DND-41 (cell line): ENCODE results near the gene EIF4EBP3.

Experiments used
- ATAC-seq: fragments of 200-7000 bp; cut with Tn5 transposase; 3 replicates; pipeline ENCODE4 v1.9.1; 2021; ENCODE audit warnings: low read depth; ENCODE audit not compliant: insufficient read depth
- DNase-seq: peaks from one replicate; pipeline ENCODE4 v3.0.0-alpha.2; 2020
- H2AFZ ChIP-seq: 2 replicates; pipeline ENCODE4 v1.6.0; 2012; ENCODE audit warnings: low read depth, low read length
- H3K27ac ChIP-seq: 2 replicates; pipeline ENCODE4 v1.5.1; 2012; ENCODE audit warnings: low read length, inconsistent platforms
- H3K27me3 ChIP-seq: fragments of 200-600 bp; sonication (generic); 2 replicates; pipeline ENCODE4 v1.6.0; 2012; ENCODE audit warnings: low read length, mild to moderate bottlenecking, inconsistent platforms; ENCODE audit not compliant: insufficient read depth, poor library complexity
- H3K36me3 ChIP-seq: 2 replicates; pipeline ENCODE4 v1.5.1; 2012; ENCODE audit warnings: low read length, inconsistent platforms; ENCODE audit not compliant: insufficient read depth
- H3K4me1 ChIP-seq: 2 replicates; pipeline ENCODE4 v1.5.1; 2012; ENCODE audit warnings: mild to moderate bottlenecking, low read length; ENCODE audit not compliant: insufficient read depth
- H3K4me2 ChIP-seq: 2 replicates; pipeline ENCODE4 v1.6.0; 2012; ENCODE audit warnings: mild to moderate bottlenecking, moderate library complexity, low read length, inconsistent platforms; ENCODE audit not compliant: insufficient read depth
- H3K4me3 ChIP-seq, 2 experiments: fragments of 200-600 bp in 1 of 2; shearing (Covaris generic) in 1 of 2; 2 replicates each; pipeline ENCODE4 v1.5.1; 2012 to 2016; ENCODE audit warnings: inconsistent platforms in 2 of 2, low read length in 2 of 2, mild to moderate bottlenecking in 2 of 2, low read depth in 1 of 2, moderate library complexity in 1 of 2
- H3K79me2 ChIP-seq: 2 replicates; pipeline ENCODE4 v1.6.0; 2012; ENCODE audit warnings: low read length, inconsistent platforms; ENCODE audit not compliant: insufficient read depth
- H3K9ac ChIP-seq: 2 replicates; pipeline ENCODE4 v1.6.0; 2012; ENCODE audit warnings: low read depth, mild to moderate bottlenecking, inconsistent platforms, low read length, moderate library complexity
- H3K9me3 ChIP-seq: 2 replicates; pipeline ENCODE4 v1.5.1; 2012; ENCODE audit warnings: low read length, moderate library complexity, mild to moderate bottlenecking, inconsistent platforms; ENCODE audit not compliant: insufficient read depth, severe bottlenecking
- H4K20me1 ChIP-seq: 2 replicates; pipeline ENCODE4 v1.6.0; 2012; ENCODE audit warnings: low read length; ENCODE audit not compliant: insufficient read depth
- CTCF ChIP-seq: IDR thresholded peaks from 2 replicates; pipeline ENCODE4 v1.5.1; 2012; ENCODE audit warnings: borderline replicate concordance, low read length, moderate library complexity, mild to moderate bottlenecking; ENCODE audit not compliant: poor library complexity, severe bottlenecking; ENCODE audit errors: extremely low read depth
- EZH2 ChIP-seq: IDR thresholded peaks from 3 replicates; pipeline ENCODE4 v1.6.1; 2012; ENCODE audit warnings: borderline replicate concordance, low read depth, mild to moderate bottlenecking, moderate library complexity, low read length, inconsistent platforms; ENCODE audit not compliant: severe bottlenecking

Gene EIF4EBP3

GRCh38 chr5:140565780-140566095 is 18.3 kb downstream of the EIF4EBP3 start:
- Histone ChIP-seq H3K4me1 (peaks cover 44% of the 10 kb centered on the region), H4K20me1 (0 out of 2 replicates have a peak, but pooled peaks cover 5% of the 10 kb centered on the region), H3K27ac (peak overlapping the region; percentile 79; the same call in 1 of the 2 replicates), H3K79me2 (peaks cover 39% of the 10 kb centered on the region), H3K4me2 (peak overlapping the region; percentile 83), H3K4me3 (peak overlapping the region; percentile 67 to 75; a peak in 3 of 4 replicates), H3K27me3 (no peaks in the 10 kb centered on the region), H3K9me3 (no peaks in the 10 kb centered on the region), H3K36me3 (peaks cover 52% of the 10 kb centered on the region), H3K9ac (peak overlapping the region; percentile 88), H2AFZ (no peak overlapping the region)
- TF ChIP-seq EZH2 (no peak), CTCF (no peak)
- ATAC-seq (no peak), DNase-seq (no peak)

GRCh38 chr5:140566665-140567064 is 19.2 kb downstream of the EIF4EBP3 start:
- Histone ChIP-seq H2AFZ (no peak overlapping the region), H3K79me2 (peaks cover 39% of the 10 kb centered on the region), H3K9me3 (no peaks in the 10 kb centered on the region), H3K9ac (no peak overlapping the region), H3K27ac (no peak overlapping the region), H3K27me3 (no peaks in the 10 kb centered on the region), H3K4me2 (peak overlapping the region; percentile 83), H3K36me3 (peaks cover 44% of the 10 kb centered on the region), H3K4me3 (no peak overlapping the region), H4K20me1 (0 out of 2 replicates have a peak, but pooled peaks cover 5% of the 10 kb centered on the region), H3K4me1 (peaks cover 44% of the 10 kb centered on the region)
- ATAC-seq (no peak), DNase-seq (no peak)
- TF ChIP-seq CTCF (no peak), EZH2 (no peak)

- no peak for DNase-seq
- TF ChIP-seq EZH2 (no peak), CTCF (no peak)
- Histone ChIP-seq H3K27ac (no peak overlapping the region), H3K4me3 (no peak overlapping the region), H3K4me2 (no peak overlapping the region), H3K4me1 (peaks cover 39% of the 10 kb centered on the region), H3K27me3 (no peaks in the 10 kb centered on the region), H3K9ac (no peak overlapping the region), H4K20me1 (0 out of 2 replicates have a peak, but pooled peaks cover 5% of the 10 kb centered on the region), H3K9me3 (no peaks in the 10 kb centered on the region), H3K36me3 (peaks cover 38% of the 10 kb centered on the region), H2AFZ (no peak overlapping the region), H3K79me2 (peaks cover 39% of the 10 kb centered on the region)
- ATAC-seq, result no peak
Observed at GRCh38 chr5:140567136-140567818, 19.8 kb downstream of the EIF4EBP3 start.

GRCh38 chr5:140567871-140568270 is 20.4 kb downstream of the EIF4EBP3 start:
- H3K27me3 ChIP-seq, result no peaks in the 10 kb centered on the region
- 0 out of 2 replicates have a peak, but pooled peaks cover 5% of the 10 kb centered on the region for H4K20me1 ChIP-seq
- no peak overlapping the region for H3K4me3 ChIP-seq
- H3K27ac ChIP-seq, result no peak overlapping the region
- no peaks in the 10 kb centered on the region for H3K9me3 ChIP-seq
- peaks cover 39% of the 10 kb centered on the region for H3K79me2 ChIP-seq
- H3K4me2 ChIP-seq, result no peak overlapping the region
- no peak overlapping the region for H2AFZ ChIP-seq
- TF ChIP-seq EZH2, result no peak
- no peak for TF ChIP-seq CTCF
- H3K36me3 ChIP-seq, result peaks cover 35% of the 10 kb centered on the region
- DNase-seq, result no peak
- no peak for ATAC-seq
- peaks cover 33% of the 10 kb centered on the region for H3K4me1 ChIP-seq
- no peak overlapping the region for H3K9ac ChIP-seq
